Mesenchymal stem cell (in vitro differentiated cells and primary cell): Measurements from ENCODE around the gene FARS2.
A peak's percentile ranks its signal among the peaks of the same experiment; 100 is the strongest.

Experiments
- DNase-seq: peaks from one replicate; pipeline ENCODE4 v3.0.0-alpha.2; 2013
- H2AFZ ChIP-seq: one replicate; pipeline ENCODE4 v1.6.1; 2013; ENCODE audit warnings: low read depth, mild to moderate bottlenecking, control low read depth, inconsistent platforms, low read length, moderate library complexity
- H2AK5ac ChIP-seq: 2 replicates; pipeline ENCODE4 v1.6.1; 2013; ENCODE audit warnings: low read length, moderate library complexity, mild to moderate bottlenecking, inconsistent platforms; ENCODE audit not compliant: severe bottlenecking
- H2BK120ac ChIP-seq: one replicate; pipeline ENCODE4 v1.6.1; 2013; ENCODE audit warnings: low read depth, mild to moderate bottlenecking, inconsistent platforms, low read length, moderate library complexity
- H2BK12ac ChIP-seq, 2 experiments: one replicate each; pipeline ENCODE4 v1.6.1; 2013; ENCODE audit warnings: inconsistent platforms in 2 of 2, low read length in 2 of 2, mild to moderate bottlenecking in 2 of 2, moderate library complexity in 2 of 2, control low read depth in 1 of 2
- H2BK15ac ChIP-seq: one replicate; pipeline ENCODE4 v1.6.1; 2013; ENCODE audit warnings: mild to moderate bottlenecking, low read depth, inconsistent platforms; ENCODE audit not compliant: poor library complexity, severe bottlenecking
- H2BK5ac ChIP-seq: 2 replicates; pipeline ENCODE4 v1.6.1; 2013; ENCODE audit warnings: low read depth, mild to moderate bottlenecking, low read length, control low read depth, inconsistent platforms; ENCODE audit not compliant: poor library complexity, severe bottlenecking
- H3K14ac ChIP-seq, 2 experiments: one replicate each; pipeline ENCODE4 v1.6.1; 2013; ENCODE audit warnings: inconsistent platforms in 2 of 2, low read length in 2 of 2, control low read depth in 1 of 2, mild to moderate bottlenecking in 1 of 2, moderate library complexity in 1 of 2
- H3K18ac ChIP-seq, 2 experiments: one replicate each; pipeline ENCODE4 v1.6.1; 2013; ENCODE audit warnings: inconsistent platforms in 2 of 2, low read length in 2 of 2, control low read depth in 1 of 2, low read depth in 1 of 2, mild to moderate bottlenecking in 1 of 2
- H3K23ac ChIP-seq, 2 experiments: one replicate each; pipeline ENCODE4 v1.6.1; 2013; ENCODE audit warnings: inconsistent platforms in 2 of 2, low read length in 2 of 2, mild to moderate bottlenecking in 2 of 2, moderate library complexity in 2 of 2, control low read depth in 1 of 2
- H3K27ac ChIP-seq: 2 replicates; pipeline ENCODE4 v1.5.1; 2013; ENCODE audit warnings: mild to moderate bottlenecking, moderate library complexity, low read length, control low read depth, inconsistent platforms; ENCODE audit not compliant: poor library complexity, severe bottlenecking
- H3K27me3 ChIP-seq, 2 experiments: 2 replicates each; pipeline versions ENCODE4 v1.6.1 to v1.7.0; 2013; ENCODE audit warnings: low read length in 2 of 2, mild to moderate bottlenecking in 2 of 2, moderate library complexity in 2 of 2, control low read depth in 1 of 2, inconsistent platforms in 1 of 2; ENCODE audit not compliant: control insufficient read depth in 1 of 2, insufficient read depth in 1 of 2
- H3K36me3 ChIP-seq, 2 experiments: 2 replicates each; pipeline versions ENCODE4 v1.6.1 to v1.7.0; 2013; ENCODE audit warnings: low read length in 2 of 2, control low read depth in 1 of 2, inconsistent platforms in 1 of 2, low read depth in 1 of 2, mild to moderate bottlenecking in 1 of 2; ENCODE audit not compliant: insufficient read depth in 2 of 2, control insufficient read depth in 1 of 2
- H3K4ac ChIP-seq, 2 experiments: one replicate each; pipeline ENCODE4 v1.6.1; 2013; ENCODE audit warnings: inconsistent platforms in 2 of 2, low read length in 2 of 2, mild to moderate bottlenecking in 2 of 2, moderate library complexity in 2 of 2, control low read depth in 1 of 2, low read depth in 1 of 2
- H3K4me1 ChIP-seq: 2 replicates; pipeline ENCODE4 v1.6.1; 2013; ENCODE audit warnings: low read depth, low read length, control low read depth; ENCODE audit not compliant: control insufficient read depth, insufficient read depth
- H3K4me2 ChIP-seq: 2 replicates; pipeline ENCODE4 v1.6.1; 2013; ENCODE audit warnings: low read length, mild to moderate bottlenecking, inconsistent platforms; ENCODE audit not compliant: poor library complexity, severe bottlenecking
- H3K4me3 ChIP-seq, 2 experiments: 2 replicates each; pipeline versions ENCODE4 v1.5.1 to v1.7.0; 2013; ENCODE audit warnings: low read length in 2 of 2, mild to moderate bottlenecking in 2 of 2, control low read depth in 1 of 2, low read depth in 1 of 2; ENCODE audit not compliant: insufficient read depth in 1 of 2
- H3K79me1 ChIP-seq: replicated peaks from 2 replicates; pipeline ENCODE4 v1.6.1; 2013; ENCODE audit warnings: mild to moderate bottlenecking, control low read depth, low read length, inconsistent platforms; ENCODE audit not compliant: poor library complexity, severe bottlenecking
- H3K9ac ChIP-seq: 2 replicates; pipeline ENCODE4 v1.7.0; 2013; ENCODE audit warnings: mild to moderate bottlenecking, low read length, moderate library complexity
- H3K9me3 ChIP-seq: 2 replicates; pipeline ENCODE4 v1.7.0; 2013; ENCODE audit warnings: mild to moderate bottlenecking, low read length; ENCODE audit not compliant: control insufficient read depth
- H4K8ac ChIP-seq: one replicate; pipeline ENCODE4 v1.6.1; 2013; ENCODE audit warnings: inconsistent platforms, mild to moderate bottlenecking, low read length, moderate library complexity
- H4K91ac ChIP-seq: one replicate; pipeline ENCODE4 v1.6.1; 2013; ENCODE audit warnings: mild to moderate bottlenecking, low read length, inconsistent platforms
- WGBS: methylation state at CpG from one replicate; pipeline ENCODE4 v1.1.7; 2013; ENCODE audit warnings: mixed read lengths; 5-methylcytosine and 5-hydroxymethylcytosine counted together

The FARS2 gene

GRCh38 chr6:5670381-5670780 lies 409.1 kb downstream of the FARS2 start:
- Histone ChIP-seq H2BK15ac (no peak overlapping the region), H3K27ac (no peak overlapping the region), H2AFZ (no peak overlapping the region), H3K4me3 (no peak overlapping the region), H2AK5ac (no peak overlapping the region), H3K4me1 (peaks cover 5% of the 10 kb centered on the region), H3K23ac (no peak overlapping the region), H3K18ac (no peak overlapping the region), H3K4ac (no peak overlapping the region), H3K4me2 (no peak overlapping the region), H4K91ac (no peak overlapping the region), H3K79me1 (peaks cover 2% of the 10 kb centered on the region), H3K9ac (no peak overlapping the region), H3K9me3 (no peaks in the 10 kb centered on the region), H3K14ac (no peak overlapping the region), H2BK5ac (no peak overlapping the region), H2BK12ac (no peak overlapping the region), H4K8ac (no peak overlapping the region), H3K27me3 (no peaks in the 10 kb centered on the region), H3K36me3 (no peaks in the 10 kb centered on the region), H2BK120ac (no peak overlapping the region)
- DNase-seq, result no peak
- 100% methylated on average over 2 of the region's 2 CpGs for WGBS

- 67% methylated on average over 7 of the region's 7 CpGs for WGBS
- no peaks in the 10 kb centered on the region for H3K9me3 ChIP-seq
- H3K4me3 ChIP-seq, result no peak overlapping the region
- peaks cover 5% of the 10 kb centered on the region for H3K4me1 ChIP-seq
- no peak overlapping the region for H2AK5ac ChIP-seq
- H3K27ac ChIP-seq, result no peak overlapping the region
- no peak overlapping the region for H4K91ac ChIP-seq
- H3K23ac ChIP-seq, result peak overlapping the region in 1 of 2 experiments; percentile 12
- no peak overlapping the region for H2BK5ac ChIP-seq
- no peaks in the 10 kb centered on the region for H3K27me3 ChIP-seq
- peak overlapping the region; percentile 51 for H2BK120ac ChIP-seq
- no peaks in the 10 kb centered on the region for H3K36me3 ChIP-seq
- peak overlapping the region; percentile 32 to 61 for H2BK12ac ChIP-seq
- H3K9ac ChIP-seq, result peak overlapping the region; percentile 79
- peaks cover 2% of the 10 kb centered on the region for H3K79me1 ChIP-seq
- H3K4ac ChIP-seq, result peak overlapping the region in 1 of 2 experiments; percentile 24
- no peak overlapping the region for H2AFZ ChIP-seq
- no peak overlapping the region for H3K4me2 ChIP-seq
- DNase-seq, result peak; percentile 75
- H4K8ac ChIP-seq, result peak overlapping the region; percentile 92
- no peak overlapping the region for H3K14ac ChIP-seq
- H2BK15ac ChIP-seq, result no peak overlapping the region
- H3K18ac ChIP-seq, result peak overlapping the region; percentile 37 to 98
These were observed 409.7 kb downstream of the FARS2 start for GRCh38 chr6:5670811-5671561.

- H3K9ac ChIP-seq, result peak overlapping the region; percentile 79
- no peaks in the 10 kb centered on the region for H3K9me3 ChIP-seq
- no peak overlapping the region for H2BK5ac ChIP-seq
- DNase-seq, result no peak
- H3K36me3 ChIP-seq, result no peaks in the 10 kb centered on the region
- H3K4me1 ChIP-seq, result peaks cover 5% of the 10 kb centered on the region
- peak overlapping the region; percentile 99 for H4K91ac ChIP-seq
- H3K4ac ChIP-seq, result peak overlapping the region; percentile 50 to 99
- no peak overlapping the region for H2AK5ac ChIP-seq
- H3K4me3 ChIP-seq, result peak overlapping the region in 1 of 2 experiments; percentile 55
- H4K8ac ChIP-seq, result peak overlapping the region; percentile 98
- 86% methylated on average over 20 of the region's 22 CpGs for WGBS
- peaks cover 2% of the 10 kb centered on the region for H3K79me1 ChIP-seq
- peak overlapping the region in 1 of 2 experiments; percentile 46 for H3K14ac ChIP-seq
- peak overlapping the region; percentile 86 for H2BK120ac ChIP-seq
- H2BK12ac ChIP-seq, result peak overlapping the region; percentile 73 to 100
- H3K27ac ChIP-seq, result no peak overlapping the region
- no peak overlapping the region for H3K4me2 ChIP-seq
- H3K23ac ChIP-seq, result peak overlapping the region in 1 of 2 experiments; percentile 0
- peak overlapping the region; percentile 89 to 98 for H3K18ac ChIP-seq
- H3K27me3 ChIP-seq, result no peaks in the 10 kb centered on the region
- H2BK15ac ChIP-seq, result peak overlapping the region; percentile 98
- H2AFZ ChIP-seq, result no peak overlapping the region
These were observed 410.6 kb downstream of the FARS2 start for GRCh38 chr6:5671601-5672559.

GRCh38 chr6:5672581-5673011 lies 411.3 kb downstream of the FARS2 start:
- Histone ChIP-seq H3K27ac (no peak overlapping the region), H2AFZ (no peak overlapping the region), H3K9me3 (no peaks in the 10 kb centered on the region), H2BK120ac (peak overlapping the region; percentile 40), H3K4me1 (peaks cover 5% of the 10 kb centered on the region), H3K4me3 (peak overlapping the region in 1 of 2 experiments; percentile 55), H3K4ac (peak overlapping the region in 1 of 2 experiments; percentile 81), H3K4me2 (no peak overlapping the region), H3K27me3 (no peaks in the 10 kb centered on the region), H3K79me1 (peaks cover 2% of the 10 kb centered on the region), H3K36me3 (no peaks in the 10 kb centered on the region), H3K14ac (no peak overlapping the region), H4K91ac (no peak overlapping the region), H2BK15ac (no peak overlapping the region), H2BK12ac (peak overlapping the region in 1 of 2 experiments; percentile 96), H2BK5ac (no peak overlapping the region), H3K18ac (peak overlapping the region; percentile 31 to 77), H4K8ac (no peak overlapping the region), H3K23ac (no peak overlapping the region), H2AK5ac (no peak overlapping the region), H3K9ac (peak overlapping the region; percentile 79)
- WGBS, result 0% methylated on average over 3 of the region's 3 CpGs
- DNase-seq, result peak; percentile 93
